HL-60/S4 treated with retinoic acid at 250 ng/mL for 4 days and 3 days (cell line): ENCODE results near the gene COMMD8.

Experiments
- in situ Hi-C: fragments of 300-500 bp; cut with MboI; formaldehyde crosslinking; loops from 2 replicates; pipeline ENCODE4 v1.7.0; 2022; ENCODE audit warnings: low sequenced_read_pairs

The COMMD8 gene

GRCh38 chr4:47473141-47473750, 9.7 kb upstream of the COMMD8 start:
- in situ Hi-C loops, result no loop called here

DNA sequence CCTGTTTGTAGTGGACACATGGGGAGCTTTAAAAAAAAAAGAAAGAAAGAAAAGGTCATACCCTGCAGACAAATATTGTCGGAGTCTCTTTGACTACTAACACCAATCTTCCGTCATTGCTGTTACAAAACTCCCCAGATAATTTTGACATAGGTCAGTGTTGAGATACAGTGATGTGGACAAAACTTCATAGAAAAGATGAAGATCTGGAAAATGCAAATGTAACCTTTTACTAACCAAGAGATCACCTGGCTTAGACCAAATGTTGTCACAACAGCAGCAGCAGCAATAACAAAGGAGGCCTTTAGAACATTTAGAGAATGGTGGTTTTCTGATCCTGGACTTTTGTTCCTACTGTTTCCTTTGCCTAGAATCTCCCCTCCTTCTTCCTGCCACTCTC, 8.1 kb upstream of the COMMD8 start:
- in situ Hi-C loops, result no loop called here

DNA sequence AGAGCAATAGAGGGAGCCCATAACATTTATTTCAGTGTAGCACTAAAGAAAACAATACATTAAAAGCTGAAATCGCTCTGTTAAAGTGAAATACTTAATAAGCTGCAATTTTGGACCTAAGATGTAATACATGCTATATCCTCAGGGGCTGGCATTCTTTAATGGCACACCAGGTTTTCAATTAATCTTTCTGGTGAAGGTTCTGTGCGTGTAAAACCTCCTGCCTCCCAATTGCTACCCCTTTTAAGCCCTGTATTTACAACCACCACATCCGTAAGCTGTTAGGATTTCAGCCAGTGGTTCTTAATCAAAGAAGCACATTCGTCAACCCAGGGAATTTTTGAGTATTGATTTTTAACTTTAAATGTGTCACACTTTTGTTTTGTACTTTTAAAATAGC, 7.6 kb upstream of the COMMD8 start:
- in situ Hi-C loops, result no loop called here

- in situ Hi-C loops, result no loop called here
These were observed 6.4 kb upstream of the COMMD8 start for GRCh38 chr4:47469951-47470350.

DNA sequence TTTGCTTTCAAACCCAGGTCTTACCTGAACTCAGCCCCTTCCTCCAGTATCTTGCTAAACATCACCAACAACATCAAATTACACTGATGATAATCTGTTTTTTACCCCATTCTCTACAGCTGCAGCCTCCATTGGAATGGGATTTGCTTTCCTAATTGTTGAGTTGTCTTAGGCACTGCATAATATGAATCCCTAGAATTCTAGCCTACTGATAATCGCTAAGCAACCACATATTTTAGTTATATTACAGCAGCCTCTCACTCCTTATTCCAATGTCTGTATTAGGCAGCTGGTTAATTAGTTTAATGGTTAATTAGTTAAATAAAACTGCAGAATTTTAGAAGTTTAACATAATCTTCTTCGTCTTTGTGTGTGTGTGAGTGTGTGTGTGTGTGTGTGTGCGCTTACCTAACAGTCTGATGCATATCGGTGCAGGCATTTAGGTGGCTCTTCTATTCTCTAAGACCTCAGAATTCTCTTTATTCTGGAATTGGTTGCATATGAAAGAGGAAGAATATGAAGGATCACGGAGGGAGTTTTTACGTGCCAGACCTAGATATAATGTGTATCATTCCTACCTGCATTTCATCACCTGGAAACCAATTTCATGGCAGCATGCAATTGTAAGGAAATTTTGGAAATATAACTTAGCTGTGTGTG, 5.3 kb upstream of the COMMD8 start:
- in situ Hi-C loops, result no loop called here

GRCh38 chr4:47466056-47466785, 2.7 kb upstream of the COMMD8 start:
- in situ Hi-C loops, result no loop called here

DNA sequence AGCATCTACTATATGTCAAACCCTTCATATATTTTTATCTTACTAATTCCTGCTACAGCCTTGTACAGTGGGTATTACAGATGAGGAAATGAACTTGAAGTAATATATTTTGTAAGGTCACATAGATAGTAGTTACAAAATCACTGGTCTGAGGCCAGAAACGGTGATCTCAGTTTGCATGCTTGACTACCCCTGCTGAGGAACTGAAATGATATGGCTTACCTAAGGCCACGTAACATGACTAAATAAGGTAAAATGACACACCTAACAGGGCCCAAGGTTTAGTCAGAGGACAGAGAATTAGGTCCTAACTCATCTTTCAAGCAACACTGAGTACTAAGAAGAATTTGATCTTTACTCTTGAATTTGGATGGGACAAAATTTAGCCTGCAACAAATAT, 1.5 kb upstream of the COMMD8 start:
- in situ Hi-C loops, result no loop called here

DNA sequence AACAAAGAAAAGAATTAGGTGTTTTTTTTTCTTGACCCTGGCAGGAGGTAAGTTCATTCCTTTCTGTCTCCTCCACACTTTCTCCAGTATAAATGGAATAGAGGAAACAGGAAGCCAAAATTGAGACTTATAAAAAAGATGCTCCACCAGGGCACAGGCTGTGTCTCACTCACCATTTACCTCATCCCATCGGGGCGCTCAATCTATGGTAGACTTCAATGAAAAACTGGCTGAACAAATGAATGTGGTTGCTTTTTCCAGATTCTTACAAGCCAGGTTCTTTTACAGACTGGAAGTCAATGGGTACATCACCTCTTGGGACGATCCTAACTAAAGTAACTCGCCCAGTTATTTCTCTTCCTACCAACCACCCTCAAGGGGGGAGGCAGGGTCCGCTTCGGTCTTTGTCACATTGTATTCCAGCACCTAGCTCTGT, 685 bp downstream of the COMMD8 start:
- in situ Hi-C loops, result no loop called here

DNA sequence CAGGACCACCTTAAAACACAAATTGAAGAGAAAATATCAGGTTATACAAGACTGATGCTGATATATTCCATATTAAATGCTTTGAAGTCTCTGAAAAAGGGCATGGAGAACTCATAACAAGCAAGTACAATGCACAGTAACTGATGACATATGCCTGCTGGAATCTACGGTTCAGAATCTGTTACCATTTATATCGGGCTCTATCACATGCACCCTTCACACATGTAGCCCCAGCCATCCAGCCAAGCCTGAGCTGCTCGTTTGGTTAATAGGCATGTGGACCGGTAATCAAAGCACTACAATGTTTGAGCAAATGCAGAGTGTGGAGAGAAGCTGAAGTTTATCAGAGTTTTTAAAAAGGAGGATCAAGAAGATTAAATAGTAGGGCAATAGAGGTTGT, 11.8 kb downstream of the COMMD8 start:
- in situ Hi-C loops, result no loop called here

- in situ Hi-C loops, result no loop called here
These were observed 19.5 kb downstream of the COMMD8 start for GRCh38 chr4:47444031-47444430.

GRCh38 chr4:47442980-47443379, 20.5 kb downstream of the COMMD8 start:
- in situ Hi-C loops, result no loop called here

GRCh38 chr4:47434931-47435330, 28.6 kb downstream of the COMMD8 start:
- in situ Hi-C loops, result no loop called here

DNA sequence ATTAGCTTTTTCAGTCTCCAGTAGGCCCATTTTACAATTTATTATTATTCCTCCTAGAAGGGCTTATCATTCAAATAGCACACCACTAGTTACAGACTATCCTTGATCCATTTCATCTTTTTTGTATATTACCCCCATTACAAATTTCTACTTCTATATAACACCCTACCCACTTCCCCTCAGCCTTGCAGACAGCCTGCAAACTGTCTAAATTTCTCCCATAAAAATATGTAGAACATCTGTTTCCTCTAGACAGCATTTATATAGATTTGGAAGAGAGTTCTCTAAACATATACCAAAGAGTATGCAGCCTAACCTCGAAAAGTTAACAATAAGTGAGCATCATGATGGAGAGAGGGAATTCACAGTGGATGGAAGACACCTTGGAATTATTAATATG, 30.8 kb downstream of the COMMD8 start:
- in situ Hi-C loops, result no loop called here

DNA sequence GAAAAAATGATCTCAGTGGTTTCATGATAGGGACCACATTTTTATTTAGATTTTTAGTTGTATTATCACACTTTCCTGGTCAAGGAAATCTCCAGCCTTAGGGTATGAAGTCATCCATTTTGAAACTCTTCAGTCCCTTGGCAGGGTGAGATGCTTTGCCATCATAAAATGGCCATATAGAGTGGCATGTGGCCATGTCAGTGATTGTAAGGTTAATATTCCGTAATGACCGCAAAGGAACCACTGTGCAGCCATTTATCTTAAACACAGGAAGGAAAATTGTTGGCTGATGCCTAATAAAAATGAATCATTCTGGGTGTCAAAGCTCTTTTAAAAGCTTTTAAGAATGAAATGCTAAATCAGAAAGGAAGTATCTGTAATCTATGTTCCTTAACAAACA, 35.6 kb downstream of the COMMD8 start:
- in situ Hi-C loops, result no loop called here

DNA sequence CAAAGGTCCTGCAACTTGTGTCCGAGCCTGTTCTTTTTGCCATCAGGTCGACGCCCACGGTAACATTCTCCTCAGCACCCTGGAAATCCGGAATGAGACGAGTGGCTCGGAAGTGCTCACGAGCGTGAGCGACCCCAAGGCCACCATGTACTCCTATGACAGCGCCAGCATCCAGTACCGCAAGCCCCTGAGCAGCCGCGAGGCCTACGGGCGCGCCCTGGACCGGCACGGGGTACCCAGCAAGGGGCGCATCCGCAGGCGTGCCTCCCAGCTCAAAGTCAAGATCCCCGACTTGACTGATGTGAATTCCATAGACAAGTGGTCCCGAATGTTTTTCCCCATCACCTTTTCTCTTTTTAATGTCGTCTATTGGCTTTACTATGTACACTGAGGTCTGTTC, 37.9 kb downstream of the COMMD8 start:
- in situ Hi-C loops, result no loop called here

- in situ Hi-C loops, result no loop called here
These were observed 44.2 kb downstream of the COMMD8 start for GRCh38 chr4:47419296-47419695.

GRCh38 chr4:47418147-47418546, 45.4 kb downstream of the COMMD8 start:
- in situ Hi-C loops, result no loop called here

DNA sequence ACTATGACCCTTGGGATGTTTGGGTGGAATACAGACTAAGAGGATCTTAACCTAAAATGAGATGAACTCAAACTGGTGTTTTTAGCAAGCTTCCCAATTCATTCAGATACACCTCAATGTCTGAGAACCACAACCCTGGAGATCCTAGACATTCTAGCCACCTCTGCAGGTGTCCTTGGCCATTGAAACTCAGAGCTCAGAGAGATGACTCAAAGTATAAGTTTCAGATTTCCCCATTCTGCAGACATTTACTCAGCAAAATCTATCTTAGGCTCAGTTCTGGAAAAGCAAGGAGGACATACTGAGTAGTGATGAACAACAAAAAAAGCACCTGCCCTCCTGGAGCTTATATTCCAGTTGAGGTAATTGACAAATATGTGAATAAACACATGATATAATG, 47.8 kb downstream of the COMMD8 start:
- in situ Hi-C loops, result no loop called here

DNA sequence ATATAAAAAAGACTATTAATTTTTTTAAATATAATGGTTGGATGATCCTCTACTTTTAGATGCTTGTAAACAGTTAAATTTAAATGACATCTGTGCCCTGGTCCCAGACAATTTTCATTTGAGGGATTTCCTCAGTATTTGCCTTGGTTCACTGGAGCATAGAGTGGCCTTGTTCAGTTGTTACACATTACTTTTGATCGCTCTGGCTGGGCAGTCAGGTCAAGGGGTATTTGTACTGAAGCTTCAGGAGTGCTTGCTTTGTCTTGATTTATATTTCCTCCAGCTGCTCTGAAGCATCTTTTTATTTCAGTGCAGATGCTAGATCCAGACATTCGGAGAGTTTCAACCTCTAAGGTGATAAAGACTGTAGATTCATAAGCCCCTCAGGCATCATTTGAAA, 50.0 kb downstream of the COMMD8 start:
- in situ Hi-C loops, result no loop called here

GRCh38 chr4:47410271-47410670, 53.2 kb downstream of the COMMD8 start:
- in situ Hi-C loops, result no loop called here

GRCh38 chr4:47406408-47406807, 57.1 kb downstream of the COMMD8 start:
- in situ Hi-C loops, result no loop called here
